Measurements from ENCODE around the gene PCBP3.

- TF ChIP-seq EZH2 (IDR thresholded peaks at IDR 0.05; ENCODE audit: borderline replicate concordance, low read depth, low read length, severe bottlenecking): no peak
- TF ChIP-seq CTCF (IDR thresholded peaks at IDR 0.05; ENCODE audit: borderline replicate concordance, extremely low read depth, low read length, poor library complexity, severe bottlenecking): no peak
These were observed 297.8 kb downstream of the PCBP3 start for GRCh38 chr21:45941338-45941710.
